A549 (cell line): ENCODE data around the gene DLG2. TPM values are rescaled to one million over a fixed set of nuclear protein-coding genes. Genes with fewer than 3 reads are reported as not detected.

Source experiments
- ATAC-seq, 2 experiments: fragments of 200-7000 bp in 1 of 2; fragments of >200 bp in 1 of 2; cut with Nextera tagmentation in 1 of 2; cut with Tn5 transposase in 1 of 2; 3 replicates each; pipeline versions ENCODE4 v1.8.0 to v1.9.1; 2018 to 2020; ENCODE audit warnings: mild to moderate bottlenecking in 1 of 2, moderate library complexity in 1 of 2
- CTCF ChIA-PET: fragments of 300-600 bp; sonication (Branson Sonifier 250); formaldehyde crosslinking; extraction: SDS; loops from one replicate; lab custom pipeline; 2021; ENCODE audit warnings: antibody characterized with exemption, inconsistent platforms; lab: Yijun Ruan, JAX
- POLR2A ChIA-PET: fragments of 350-600 bp; formaldehyde crosslinking; extraction: SDS; loops from one replicate; lab custom pipeline; 2021; ENCODE audit warnings: antibody characterized with exemption, inconsistent platforms; lab: Yijun Ruan, JAX
- DNase-seq, 2 experiments: peaks; one replicate each; pipeline versions ENCODE4 v3.0.0 to v3.0.0-alpha.2; 2011 to 2016; ENCODE audit warnings: low read depth in 1 of 2, low spot score in 1 of 2
- FAIRE-seq: peaks from 2 replicates; lab custom pipeline; 2011; peaks lifted over from hg19 to GRCh38; lab: Jason Lieb, UNC
- H3K27ac ChIP-seq, 2 experiments: fragments of >200 bp; sonication (Bioruptor Twin); formaldehyde crosslinking; 3 replicates each; pipeline ENCODE4 v1.5.1; 2016 to 2017
- H3K4me1 ChIP-seq: fragments of >200 bp; sonication (Bioruptor Twin); formaldehyde crosslinking; 3 replicates; pipeline ENCODE4 v1.6.1; 2016
- H3K4me2 ChIP-seq: fragments of >200 bp; sonication (Bioruptor Twin); formaldehyde crosslinking; 3 replicates; pipeline ENCODE4 v1.6.1; 2016
- H3K4me3 ChIP-seq: fragments of >200 bp; sonication (Bioruptor Twin); formaldehyde crosslinking; 3 replicates; pipeline ENCODE4 v1.5.1; 2016
- H3K9me3 ChIP-seq: fragments of >200 bp; sonication (Bioruptor Twin); formaldehyde crosslinking; 3 replicates; pipeline ENCODE4 v1.6.1; 2016
- ATOH8 ChIP-seq: fragments of 250-450 bp; sonication (Bioruptor Pico); IDR thresholded peaks from 2 replicates; pipeline ENCODE4 v1.5.0; 2020; ENCODE audit warnings: low read depth, mild to moderate bottlenecking, moderate library complexity
- BCL3 ChIP-seq: fragments of >200 bp; sonication (Bioruptor Twin); formaldehyde crosslinking; IDR thresholded peaks from 3 replicates; pipeline ENCODE4 v1.6.1; 2016
- CBX8 ChIP-seq: fragments of 200-600 bp; sonication (generic); IDR thresholded peaks from 2 replicates; pipeline ENCODE4 v1.6.1; 2016
- CHD2 ChIP-seq: fragments of 150-350 bp; IDR thresholded peaks from 2 replicates; pipeline ENCODE4 v1.6.1; 2014; ENCODE audit warnings: low read length; ENCODE audit not compliant: partially characterized antibody
- CHD4 ChIP-seq: fragments of 200-600 bp; sonication (generic); IDR thresholded peaks from 2 replicates; pipeline ENCODE4 v1.6.1; 2016; ENCODE audit warnings: antibody characterized with exemption, mild to moderate bottlenecking, borderline replicate concordance
- CTCF ChIP-seq: fragments of >200 bp; sonication (Bioruptor Twin); formaldehyde crosslinking; IDR thresholded peaks from 3 replicates; pipeline ENCODE4 v1.5.1; 2016
- EHF ChIP-seq: fragments of 250-450 bp; sonication (Bioruptor Pico); IDR thresholded peaks from 2 replicates; pipeline ENCODE4 v1.5.0; 2020; ENCODE audit warnings: mild to moderate bottlenecking
- ELK1 ChIP-seq: fragments of 150-350 bp; IDR thresholded peaks from 2 replicates; pipeline ENCODE4 v1.6.1; 2014; ENCODE audit warnings: low read depth, mild to moderate bottlenecking, low read length
- EP300 ChIP-seq, 2 experiments: fragments of >200 bp; sonication (Bioruptor Twin); formaldehyde crosslinking; IDR thresholded peaks; 2 replicates in 1 of 2; 3 replicates in 1 of 2; pipeline ENCODE4 v1.6.1; 2016 to 2017
- ESRRA ChIP-seq: fragments of 150-350 bp; IDR thresholded peaks from 2 replicates; pipeline ENCODE4 v1.6.1; 2014; ENCODE audit warnings: mild to moderate bottlenecking, low read length, borderline replicate concordance
- FOSB ChIP-seq: fragments of 250-450 bp; sonication (Bioruptor Pico); IDR thresholded peaks from 2 replicates; pipeline ENCODE4 v1.5.0; 2020; ENCODE audit warnings: mild to moderate bottlenecking, moderate library complexity
- FOSL2 ChIP-seq, 2 experiments: fragments of 450-650 bp in 1 of 2; fragments of >200 bp in 1 of 2; sonication (Bioruptor Twin) in 1 of 2; formaldehyde crosslinking; IDR thresholded peaks; 2 replicates each; pipeline versions ENCODE4 v1.5.0 to v1.6.1; 2016 to 2020; ENCODE audit warnings: mild to moderate bottlenecking in 1 of 2, moderate library complexity in 1 of 2
- GATA3 ChIP-seq: IDR thresholded peaks from 2 replicates; pipeline ENCODE4 v1.6.1; 2012; ENCODE audit warnings: borderline replicate concordance
- HDAC2 ChIP-seq: fragments of 200-600 bp; sonication (generic); IDR thresholded peaks from 2 replicates; pipeline ENCODE4 v1.6.1; 2016
- HOXB5 ChIP-seq: fragments of 250-450 bp; sonication (Bioruptor Pico); IDR thresholded peaks from 2 replicates; pipeline ENCODE4 v1.5.0; 2020; ENCODE audit warnings: mild to moderate bottlenecking, moderate library complexity
- JUN ChIP-seq, 2 experiments: fragments of >200 bp; sonication (Bioruptor Twin); formaldehyde crosslinking; IDR thresholded peaks; 2 replicates in 1 of 2; 3 replicates in 1 of 2; pipeline ENCODE4 v1.6.1; 2016 to 2017
- MAFK ChIP-seq: fragments of 450-650 bp; IDR thresholded peaks from 2 replicates; pipeline ENCODE4 v1.6.1; 2014; ENCODE audit not compliant: partially characterized antibody
- MYC ChIP-seq: IDR thresholded peaks from 2 replicates; pipeline ENCODE4 v1.6.1; 2012; ENCODE audit warnings: mild to moderate bottlenecking, inconsistent platforms, low read length, improper control_type of control experiment, borderline replicate concordance
- NFE2L2 ChIP-seq: fragments of 150-350 bp; conservative IDR thresholded peaks from 2 replicates; pipeline ENCODE4 v1.6.1; 2014; ENCODE audit warnings: low read length
- NR3C1 ChIP-seq: fragments of >200 bp; sonication (Bioruptor Twin); formaldehyde crosslinking; IDR thresholded peaks from 3 replicates; pipeline ENCODE4 v1.6.1; 2017
- PBX3 ChIP-seq: IDR thresholded peaks from 2 replicates; pipeline ENCODE4 v1.6.1; 2012
- POLR2AphosphoS2 ChIP-seq: conservative IDR thresholded peaks from 2 replicates; pipeline ENCODE4 v1.6.1; 2012; ENCODE audit warnings: low read length, improper control_type of control experiment, inconsistent platforms
- RAD21 ChIP-seq, 2 experiments: fragments of >200 bp in 1 of 2; sonication (Bioruptor Twin) in 1 of 2; formaldehyde crosslinking in 1 of 2; IDR thresholded peaks in 1 of 2; conservative IDR thresholded peaks in 1 of 2; 2 replicates in 1 of 2; 3 replicates in 1 of 2; pipeline ENCODE4 v1.6.1; 2012 to 2018; ENCODE audit warnings: inconsistent platforms in 1 of 2
- RCOR1 ChIP-seq: fragments of 150-350 bp; IDR thresholded peaks from 2 replicates; pipeline ENCODE4 v1.6.1; 2014; ENCODE audit warnings: antibody characterized with exemption, low read length, low read depth
- RNF2 ChIP-seq: fragments of 200-600 bp; sonication (generic); IDR thresholded peaks from 2 replicates; pipeline ENCODE4 v1.6.1; 2016; ENCODE audit warnings: low read depth, mild to moderate bottlenecking, antibody characterized with exemption, moderate library complexity, borderline replicate concordance
- SREBF2 ChIP-seq: fragments of 450-650 bp; IDR thresholded peaks from 2 replicates; pipeline ENCODE4 v1.6.1; 2014; ENCODE audit warnings: mild to moderate bottlenecking, moderate library complexity
- TFCP2L1 ChIP-seq: fragments of 250-450 bp; sonication (Bioruptor Pico); IDR thresholded peaks from 2 replicates; pipeline ENCODE4 v1.5.0; 2021; ENCODE audit warnings: mild to moderate bottlenecking
- ZFP36 ChIP-seq: fragments of 450-650 bp; IDR thresholded peaks from 2 replicates; pipeline ENCODE4 v1.6.1; 2014; ENCODE audit warnings: borderline replicate concordance; ENCODE audit not compliant: partially characterized antibody
- WGBS: methylation state at CpG from one replicate; pipeline ENCODE4 v1.1.6; 2017; ENCODE audit errors: missing lambda C conversion rate; 5-methylcytosine and 5-hydroxymethylcytosine counted together
- polyA plus RNA-seq, 4 experiments: library from polyadenylated mRNA; depleted of rRNA in 3 of 4; stranded (reverse); fragments of >200 nt; fragmentation: RNase III in 1 of 4; extraction: RNeasy Plus Mini Kit Qiagen cat#74134 plus additional on column Dnase treatment in 1 of 4; gene quantifications; 2 replicates in 3 of 4; 3 replicates in 1 of 4; pipeline ENCODE4 v1.2.3, GENCODE V29; 2011 to 2017
- TF ChIP-seq, protein P1 (sequence below): IDR thresholded peaks from 2 replicates; pipeline ENCODE4 v1.6.1; 2012; ENCODE audit warnings: low read depth, borderline replicate concordance

The DLG2 gene
- polyA plus RNA-seq, 2 of the 4 experiments (the other 2 are of a cell fraction): 0.26 to 0.79 TPM

DNA sequence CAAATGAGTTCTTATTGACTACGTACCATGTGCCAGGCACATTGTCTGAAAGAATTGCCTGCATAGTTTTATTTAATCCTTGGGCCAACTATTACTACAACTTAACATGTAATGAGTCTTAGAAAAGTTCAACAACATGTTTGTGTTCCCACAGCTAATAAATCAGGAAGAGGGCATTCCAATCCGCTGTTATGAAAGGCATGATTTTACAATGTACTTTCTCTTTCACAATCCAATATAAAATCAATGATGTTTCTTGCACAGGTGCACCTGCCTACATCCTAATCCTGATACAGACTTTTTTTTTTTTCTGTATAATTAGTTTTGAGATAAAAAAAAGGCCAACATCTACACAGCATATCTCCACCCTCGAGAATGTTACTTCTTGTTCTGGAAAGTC lies 1612.6 kb downstream of the DLG2 start:
- Histone ChIP-seq H3K4me1 (no peaks in the 10 kb centered on the region), H3K4me3 (no peak overlapping the region), H3K9me3 (no peaks in the 10 kb centered on the region), H3K4me2 (no peak overlapping the region), H3K27ac (no peak overlapping the region)
- 4% methylated on average over 3 of the region's 3 CpGs for WGBS
- TF ChIP-seq CHD4: no peak
- TF ChIP-seq TFCP2L1 (CRISPR knock-in tag): no peak
- TF ChIP-seq CHD2: no peak
- no peak for TF ChIP-seq PBX3
- POLR2A ChIA-PET: no interaction called here
- no peak for FAIRE-seq
- CTCF ChIA-PET: no interaction called here
- DNase-seq: no peak
- no peak for ATAC-seq

GRCh38 chr11:84012171-84012826 lies 1614.8 kb downstream of the DLG2 start:
- TF ChIP-seq FOSB (CRISPR knock-in tag) (no peak), NFE2L2 (no peak), ZFP36 (no peak), ESRRA (no peak), GATA3 (no peak), JUN (IDR thresholded peaks at IDR 0.05) (no peak), CHD4 (no peak), SREBF2 (no peak), NR3C1 (no peak), FOSL2 (IDR thresholded peaks at IDR 0.05) (no peak), FOSL2 (CRISPR knock-in tag; IDR thresholded peaks at IDR 0.05) (no peak), RNF2 (no peak), ATOH8 (CRISPR knock-in tag) (no peak)
- TF ChIP-seq, protein P1, sequence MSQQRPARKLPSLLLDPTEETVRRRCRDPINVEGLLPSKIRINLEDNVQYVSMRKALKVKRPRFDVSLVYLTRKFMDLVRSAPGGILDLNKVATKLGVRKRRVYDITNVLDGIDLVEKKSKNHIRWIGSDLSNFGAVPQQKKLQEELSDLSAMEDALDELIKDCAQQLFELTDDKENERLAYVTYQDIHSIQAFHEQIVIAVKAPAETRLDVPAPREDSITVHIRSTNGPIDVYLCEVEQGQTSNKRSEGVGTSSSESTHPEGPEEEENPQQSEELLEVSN: no peak
- ChIA-PET CTCF (no interaction called here), POLR2A (no interaction called here)
- ATAC-seq (no peak), DNase-seq (no peak), FAIRE-seq (no peak)
- WGBS: 3% methylated on average over 4 of the region's 4 CpGs
- Histone ChIP-seq H3K4me2 (no peak overlapping the region), H3K4me3 (no peak overlapping the region), H3K9me3 (no peaks in the 10 kb centered on the region), H3K4me1 (no peaks in the 10 kb centered on the region), H3K27ac (no peak overlapping the region)

- DNase-seq (no peak), FAIRE-seq (no peak), ATAC-seq (no peak)
- no peak overlapping the region for H3K4me3 ChIP-seq
- peaks cover 3% of the 10 kb centered on the region; the same call in 1 of the 3 replicates for H3K9me3 ChIP-seq
- H3K4me2 ChIP-seq: no peak overlapping the region
- ChIA-PET POLR2A (no interaction called here), CTCF (no interaction called here)
- no peaks in the 10 kb centered on the region for H3K4me1 ChIP-seq
- no peak overlapping the region for H3K27ac ChIP-seq
- no peak for TF ChIP-seq SREBF2
- no peak for TF ChIP-seq ELK1
- TF ChIP-seq BCL3: no peak
- no peak for TF ChIP-seq CBX8
- TF ChIP-seq POLR2AphosphoS2: no peak
- TF ChIP-seq CTCF: no peak
- no peak for TF ChIP-seq CHD4
- TF ChIP-seq HDAC2: no peak
- TF ChIP-seq ZFP36: no peak
- no peak for TF ChIP-seq RAD21 (conservative IDR thresholded peaks at IDR 0.05 in 1 of 2, IDR thresholded peaks at IDR 0.05 in 1 of 2)
- TF ChIP-seq RCOR1: no peak
- TF ChIP-seq MAFK: no peak
- no peak for TF ChIP-seq HOXB5 (CRISPR knock-in tag)
- TF ChIP-seq FOSL2 (IDR thresholded peaks at IDR 0.05): no peak
- no peak for TF ChIP-seq FOSL2 (CRISPR knock-in tag; IDR thresholded peaks at IDR 0.05)
- TF ChIP-seq MYC: no peak
- TF ChIP-seq EP300 (IDR thresholded peaks at IDR 0.05): no peak
- TF ChIP-seq EHF (CRISPR knock-in tag): no peak
These were observed 1624.0 kb downstream of the DLG2 start for GRCh38 chr11:84003181-84003580.
